Gastrocnemius medialis (tissue), 4 donors: ENCODE measurements around the gene VPS18.

ENCODE experiments used
- POLR2A ChIP-seq, 2 donors: fragments of 450-650 bp; IDR thresholded peaks; one replicate each; pipeline ENCODE4 v1.6.1; 2017; ENCODE audit warnings: antibody characterized with exemption in 2 of 2, mild to moderate bottlenecking in 2 of 2, moderate library complexity in 2 of 2
- TF ChIP-seq, protein P1 (sequence below), 5 experiments: fragments of 450-650 bp in 3 of 5; fragments of 200-600 bp in 2 of 5; sonication (generic) in 2 of 5; IDR thresholded peaks in 4 of 5; conservative IDR thresholded peaks in 1 of 5; 1 replicate in 4 of 5; 2 replicates in 1 of 5; pipeline ENCODE4 v1.5.1; 2016 to 2019; ENCODE audit warnings: antibody characterized with exemption in 5 of 5, mild to moderate bottlenecking in 3 of 5, moderate library complexity in 3 of 5

DNA sequence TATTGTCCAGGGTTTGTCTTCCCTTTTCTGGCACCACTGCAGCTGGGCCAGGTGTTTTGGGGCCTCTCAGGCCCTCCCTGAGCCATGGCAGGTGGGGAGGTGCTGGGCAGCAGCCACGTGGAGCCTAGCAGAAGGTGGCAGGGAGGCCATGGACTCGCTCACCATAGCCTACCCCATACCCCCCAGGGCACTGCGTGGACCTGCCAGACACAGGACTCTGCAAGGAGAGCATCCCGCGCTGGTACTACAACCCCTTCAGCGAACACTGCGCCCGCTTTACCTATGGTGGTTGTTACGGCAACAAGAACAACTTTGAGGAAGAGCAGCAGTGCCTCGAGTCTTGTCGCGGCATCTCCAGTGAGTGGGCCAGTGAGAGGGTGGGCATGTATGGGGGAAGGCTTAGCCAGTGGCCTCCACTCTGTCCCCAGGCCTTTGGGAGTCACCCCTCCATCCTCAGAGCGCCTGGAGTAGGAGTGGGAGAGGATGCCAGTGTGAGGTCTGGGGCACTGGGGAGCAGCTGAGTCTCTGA is 38.5 kb upstream of the VPS18 start:
- no peak for TF ChIP-seq POLR2A (IDR thresholded peaks at IDR 0.05)
- TF ChIP-seq, protein P1, sequence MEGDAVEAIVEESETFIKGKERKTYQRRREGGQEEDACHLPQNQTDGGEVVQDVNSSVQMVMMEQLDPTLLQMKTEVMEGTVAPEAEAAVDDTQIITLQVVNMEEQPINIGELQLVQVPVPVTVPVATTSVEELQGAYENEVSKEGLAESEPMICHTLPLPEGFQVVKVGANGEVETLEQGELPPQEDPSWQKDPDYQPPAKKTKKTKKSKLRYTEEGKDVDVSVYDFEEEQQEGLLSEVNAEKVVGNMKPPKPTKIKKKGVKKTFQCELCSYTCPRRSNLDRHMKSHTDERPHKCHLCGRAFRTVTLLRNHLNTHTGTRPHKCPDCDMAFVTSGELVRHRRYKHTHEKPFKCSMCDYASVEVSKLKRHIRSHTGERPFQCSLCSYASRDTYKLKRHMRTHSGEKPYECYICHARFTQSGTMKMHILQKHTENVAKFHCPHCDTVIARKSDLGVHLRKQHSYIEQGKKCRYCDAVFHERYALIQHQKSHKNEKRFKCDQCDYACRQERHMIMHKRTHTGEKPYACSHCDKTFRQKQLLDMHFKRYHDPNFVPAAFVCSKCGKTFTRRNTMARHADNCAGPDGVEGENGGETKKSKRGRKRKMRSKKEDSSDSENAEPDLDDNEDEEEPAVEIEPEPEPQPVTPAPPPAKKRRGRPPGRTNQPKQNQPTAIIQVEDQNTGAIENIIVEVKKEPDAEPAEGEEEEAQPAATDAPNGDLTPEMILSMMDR (IDR thresholded peaks at IDR 0.05 in 4 of 5, conservative IDR thresholded peaks at IDR 0.05 in 1 of 5) = no peak
